HepG2 (cell line): ENCODE measurements around the gene DOK1. TPM values are rescaled to one million over a fixed set of nuclear protein-coding genes. Genes with fewer than 3 reads are reported as not detected.

Experiments used
- ETV5 ChIP-seq: IDR thresholded peaks from 2 replicates; pipeline ENCODE4 v1.6.1; 2018; ENCODE audit warnings: missing biosample characterization, missing genetic modification reagents, inconsistent platforms, borderline replicate concordance
- JUNB ChIP-seq: sonication (generic); formaldehyde crosslinking; IDR thresholded peaks from 2 replicates; pipeline ENCODE4 v1.8.0; 2022; ENCODE audit warnings: missing genetic modification reagents, mild to moderate bottlenecking, borderline replicate concordance
- MLLT10 ChIP-seq: sonication (generic); formaldehyde crosslinking; IDR thresholded peaks from 2 replicates; pipeline ENCODE4 v1.4.0; 2020; ENCODE audit warnings: missing genetic modification reagents
- NKX3-1 ChIP-seq: sonication (generic); formaldehyde crosslinking; IDR thresholded peaks from 2 replicates; pipeline ENCODE4 v1.5.0; 2020; ENCODE audit warnings: missing genetic modification reagents
- NR2F6 ChIP-seq, 2 experiments: IDR thresholded peaks; 2 replicates each; pipeline ENCODE4 v1.6.1; 2016; ENCODE audit warnings: antibody characterized with exemption in 1 of 2, mild to moderate bottlenecking in 1 of 2
- PHF8 ChIP-seq: sonication (generic); formaldehyde crosslinking; IDR thresholded peaks from 2 replicates; pipeline ENCODE4 v1.5.0; 2020; ENCODE audit warnings: missing genetic modification reagents
- REL ChIP-seq: sonication (generic); formaldehyde crosslinking; conservative IDR thresholded peaks from 2 replicates; pipeline ENCODE4 v1.8.0; 2022; ENCODE audit warnings: mild to moderate bottlenecking, missing genetic modification reagents, moderate library complexity
- RXRA ChIP-seq: sonication (generic); formaldehyde crosslinking; IDR thresholded peaks from 2 replicates; pipeline ENCODE4 v1.5.1; 2020; ENCODE audit warnings: missing genetic modification reagents
- SNAI1 ChIP-seq: sonication (generic); formaldehyde crosslinking; IDR thresholded peaks from 2 replicates; pipeline ENCODE4 v1.5.0; 2020; ENCODE audit warnings: mild to moderate bottlenecking, missing genetic modification reagents, borderline replicate concordance
- SRSF1 ChIP-seq: fragments of 200-400 bp; formaldehyde crosslinking; optimal IDR thresholded peaks from 2 replicates; pipeline ENCODE3; 2017; ENCODE audit warnings: mild to moderate bottlenecking, low read depth, low read length, moderate library complexity
- SRSF4 ChIP-seq: fragments of 200-400 bp; formaldehyde crosslinking; IDR thresholded peaks from one replicate; pipeline ENCODE4 v1.6.1; 2018; ENCODE audit warnings: mild to moderate bottlenecking, low read depth, low read length, moderate library complexity; ENCODE audit not compliant: poor library complexity, severe bottlenecking
- TOE1 ChIP-seq: sonication (generic); formaldehyde crosslinking; IDR thresholded peaks from 2 replicates; pipeline ENCODE4 v1.4.0; 2020; ENCODE audit warnings: mild to moderate bottlenecking, missing genetic modification reagents
- XBP1 ChIP-seq: sonication (generic); formaldehyde crosslinking; IDR thresholded peaks from 2 replicates; pipeline ENCODE4 v1.5.0; 2020; ENCODE audit warnings: missing genetic modification reagents
- ZFY ChIP-seq: sonication (generic); formaldehyde crosslinking; IDR thresholded peaks from 2 replicates; pipeline ENCODE4 v1.4.0; 2020; ENCODE audit warnings: missing genetic modification reagents
- ZNF207 ChIP-seq: fragments of 450-650 bp; IDR thresholded peaks from 2 replicates; pipeline ENCODE4 v1.6.1; 2016; ENCODE audit warnings: antibody characterized with exemption, borderline replicate concordance
- ZNF253 ChIP-seq: sonication (generic); formaldehyde crosslinking; IDR thresholded peaks from 2 replicates; pipeline ENCODE4 v1.8.0; 2022; ENCODE audit warnings: mild to moderate bottlenecking, missing genetic modification reagents, borderline replicate concordance
- ZSCAN22 ChIP-seq: sonication (generic); formaldehyde crosslinking; IDR thresholded peaks from 2 replicates; pipeline ENCODE4 v1.4.0; 2020; ENCODE audit warnings: mild to moderate bottlenecking, missing genetic modification reagents
- polyA plus RNA-seq, 8 experiments: library from polyadenylated mRNA; depleted of rRNA in 3 of 8; stranded (reverse) in 7 of 8; unstranded in 1 of 8; fragments of >200 nt; fragmentation: Illumina TruSeq in 4 of 8; extraction: Trizol in 4 of 8; gene quantifications; 2 replicates each; pipeline versions ENCODE4 v1.2.1 to v1.2.3, GENCODE V29; 2011 to 2016; ENCODE audit warnings: low read depth in 4 of 8, missing spikeins in 1 of 8, mixed read lengths in 1 of 8; ENCODE audit not compliant: insufficient read depth in 1 of 8
- total RNA-seq, 5 experiments: library from RNA; depleted of rRNA; stranded (reverse); fragments of >200 nt; fragmentation: Illumina TruSeq; extraction: Trizol; gene quantifications; 2 replicates each; pipeline ENCODE4 v1.2.3, GENCODE V29; 2016; ENCODE audit warnings: low read depth in 1 of 5
- TF ChIP-seq, protein P1 (sequence below): sonication (generic); formaldehyde crosslinking; IDR thresholded peaks from 2 replicates; pipeline ENCODE4 v1.5.0; 2020; ENCODE audit warnings: missing genetic modification reagents
- TF ChIP-seq, protein P2 (sequence below): sonication (generic); formaldehyde crosslinking; conservative IDR thresholded peaks from 2 replicates; pipeline ENCODE4 v1.4.0; 2020; ENCODE audit warnings: missing genetic modification reagents
- TF ChIP-seq, protein P3 (sequence below): sonication (generic); formaldehyde crosslinking; IDR thresholded peaks from 2 replicates; pipeline ENCODE4 v1.4.0; 2020; ENCODE audit warnings: missing genetic modification reagents
- TF ChIP-seq, protein P4 (sequence below): IDR thresholded peaks from 2 replicates; pipeline ENCODE4 v1.6.1; 2016; ENCODE audit warnings: low read depth, control low read depth

Gene DOK1
- total and polyA plus RNA-seq, 2 of the 13 experiments (the other 11 are each of a cell fraction or from before 2014, with no cell fraction given), result 0.53 to 0.74 TPM

DNA sequence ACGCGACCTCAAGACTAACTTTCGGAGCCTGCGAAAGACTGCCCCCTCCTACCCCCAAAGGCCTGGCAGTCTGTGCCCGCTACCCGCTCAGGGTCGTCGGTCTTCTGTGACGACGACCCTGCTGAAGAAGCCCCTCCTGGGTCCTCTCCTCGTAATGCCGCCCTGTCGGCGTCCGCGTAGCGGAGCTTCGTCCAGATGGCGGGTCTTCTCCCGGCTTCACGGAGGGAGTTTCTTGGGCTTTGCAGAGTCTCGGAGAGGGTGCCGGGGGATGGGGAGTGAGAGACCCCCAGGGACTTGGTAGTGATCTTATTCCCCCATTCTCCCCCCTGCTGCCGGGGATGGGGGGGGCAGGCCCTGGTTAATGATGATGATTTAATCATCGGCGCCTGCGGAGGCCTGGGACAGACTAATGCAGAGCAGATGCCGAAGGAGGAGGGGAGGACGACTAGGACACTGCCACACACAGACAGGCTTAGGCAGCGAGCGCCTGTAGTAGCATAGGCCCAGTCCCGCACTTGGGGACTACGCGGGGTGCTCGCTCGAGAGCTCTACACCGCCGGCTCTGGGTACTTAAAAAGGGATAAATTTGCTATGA is 46.5 kb upstream of the DOK1 start (continued):
- TF ChIP-seq ZSCAN22 (CRISPR knock-in tag) (no peak), SNAI1 (CRISPR knock-in tag) (peak; percentile 16; the same call in 1 of the 2 replicates), ZNF253 (no peak; the same call in 1 of the 2 replicates), SRSF4 (no peak), NKX3-1 (CRISPR knock-in tag) (no peak), REL (CRISPR knock-in tag) (no peak), SRSF1 (peak; percentile 54), RXRA (peak; percentile 43; the same call in 1 of the 2 replicates), NR2F6 (IDR thresholded peaks at IDR 0.05) (0 out of 2 replicates have a peak, but pooled peaks have one; percentile 5), NR2F6 (CRISPR knock-in tag; IDR thresholded peaks at IDR 0.05) (no peak), PHF8 (CRISPR knock-in tag) (no peak), TOE1 (CRISPR knock-in tag) (no peak), MLLT10 (CRISPR knock-in tag) (no peak), ZFY (CRISPR knock-in tag) (peak; percentile 59), ETV5 (CRISPR knock-in tag) (no peak), ZNF207 (no peak), XBP1 (CRISPR knock-in tag) (no peak), JUNB (CRISPR knock-in tag) (no peak)
- TF ChIP-seq, protein P1, sequence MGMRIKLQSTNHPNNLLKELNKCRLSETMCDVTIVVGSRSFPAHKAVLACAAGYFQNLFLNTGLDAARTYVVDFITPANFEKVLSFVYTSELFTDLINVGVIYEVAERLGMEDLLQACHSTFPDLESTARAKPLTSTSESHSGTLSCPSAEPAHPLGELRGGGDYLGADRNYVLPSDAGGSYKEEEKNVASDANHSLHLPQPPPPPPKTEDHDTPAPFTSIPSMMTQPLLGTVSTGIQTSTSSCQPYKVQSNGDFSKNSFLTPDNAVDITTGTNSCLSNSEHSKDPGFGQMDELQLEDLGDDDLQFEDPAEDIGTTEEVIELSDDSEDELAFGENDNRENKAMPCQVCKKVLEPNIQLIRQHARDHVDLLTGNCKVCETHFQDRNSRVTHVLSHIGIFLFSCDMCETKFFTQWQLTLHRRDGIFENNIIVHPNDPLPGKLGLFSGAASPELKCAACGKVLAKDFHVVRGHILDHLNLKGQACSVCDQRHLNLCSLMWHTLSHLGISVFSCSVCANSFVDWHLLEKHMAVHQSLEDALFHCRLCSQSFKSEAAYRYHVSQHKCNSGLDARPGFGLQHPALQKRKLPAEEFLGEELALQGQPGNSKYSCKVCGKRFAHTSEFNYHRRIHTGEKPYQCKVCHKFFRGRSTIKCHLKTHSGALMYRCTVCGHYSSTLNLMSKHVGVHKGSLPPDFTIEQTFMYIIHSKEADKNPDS (CRISPR knock-in tag), result no peak
- TF ChIP-seq, protein P2, sequence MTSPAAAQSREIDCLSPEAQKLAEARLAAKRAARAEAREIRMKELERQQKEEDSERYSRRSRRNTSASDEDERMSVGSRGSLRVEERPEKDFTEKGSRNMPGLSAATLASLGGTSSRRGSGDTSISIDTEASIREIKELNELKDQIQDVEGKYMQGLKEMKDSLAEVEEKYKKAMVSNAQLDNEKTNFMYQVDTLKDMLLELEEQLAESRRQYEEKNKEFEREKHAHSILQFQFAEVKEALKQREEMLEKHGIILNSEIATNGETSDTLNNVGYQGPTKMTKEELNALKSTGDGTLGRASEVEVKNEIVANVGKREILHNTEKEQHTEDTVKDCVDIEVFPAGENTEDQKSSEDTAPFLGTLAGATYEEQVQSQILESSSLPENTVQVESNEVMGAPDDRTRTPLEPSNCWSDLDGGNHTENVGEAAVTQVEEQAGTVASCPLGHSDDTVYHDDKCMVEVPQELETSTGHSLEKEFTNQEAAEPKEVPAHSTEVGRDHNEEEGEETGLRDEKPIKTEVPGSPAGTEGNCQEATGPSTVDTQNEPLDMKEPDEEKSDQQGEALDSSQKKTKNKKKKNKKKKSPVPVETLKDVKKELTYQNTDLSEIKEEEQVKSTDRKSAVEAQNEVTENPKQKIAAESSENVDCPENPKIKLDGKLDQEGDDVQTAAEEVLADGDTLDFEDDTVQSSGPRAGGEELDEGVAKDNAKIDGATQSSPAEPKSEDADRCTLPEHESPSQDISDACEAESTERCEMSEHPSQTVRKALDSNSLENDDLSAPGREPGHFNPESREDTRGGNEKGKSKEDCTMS (CRISPR knock-in tag), result no peak
- TF ChIP-seq, protein P3, sequence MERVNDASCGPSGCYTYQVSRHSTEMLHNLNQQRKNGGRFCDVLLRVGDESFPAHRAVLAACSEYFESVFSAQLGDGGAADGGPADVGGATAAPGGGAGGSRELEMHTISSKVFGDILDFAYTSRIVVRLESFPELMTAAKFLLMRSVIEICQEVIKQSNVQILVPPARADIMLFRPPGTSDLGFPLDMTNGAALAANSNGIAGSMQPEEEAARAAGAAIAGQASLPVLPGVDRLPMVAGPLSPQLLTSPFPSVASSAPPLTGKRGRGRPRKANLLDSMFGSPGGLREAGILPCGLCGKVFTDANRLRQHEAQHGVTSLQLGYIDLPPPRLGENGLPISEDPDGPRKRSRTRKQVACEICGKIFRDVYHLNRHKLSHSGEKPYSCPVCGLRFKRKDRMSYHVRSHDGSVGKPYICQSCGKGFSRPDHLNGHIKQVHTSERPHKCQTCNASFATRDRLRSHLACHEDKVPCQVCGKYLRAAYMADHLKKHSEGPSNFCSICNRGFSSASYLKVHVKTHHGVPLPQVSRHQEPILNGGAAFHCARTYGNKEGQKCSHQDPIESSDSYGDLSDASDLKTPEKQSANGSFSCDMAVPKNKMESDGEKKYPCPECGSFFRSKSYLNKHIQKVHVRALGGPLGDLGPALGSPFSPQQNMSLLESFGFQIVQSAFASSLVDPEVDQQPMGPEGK (CRISPR knock-in tag), result peak; percentile 48; the same call in 1 of the 2 replicates
- TF ChIP-seq, protein P4, sequence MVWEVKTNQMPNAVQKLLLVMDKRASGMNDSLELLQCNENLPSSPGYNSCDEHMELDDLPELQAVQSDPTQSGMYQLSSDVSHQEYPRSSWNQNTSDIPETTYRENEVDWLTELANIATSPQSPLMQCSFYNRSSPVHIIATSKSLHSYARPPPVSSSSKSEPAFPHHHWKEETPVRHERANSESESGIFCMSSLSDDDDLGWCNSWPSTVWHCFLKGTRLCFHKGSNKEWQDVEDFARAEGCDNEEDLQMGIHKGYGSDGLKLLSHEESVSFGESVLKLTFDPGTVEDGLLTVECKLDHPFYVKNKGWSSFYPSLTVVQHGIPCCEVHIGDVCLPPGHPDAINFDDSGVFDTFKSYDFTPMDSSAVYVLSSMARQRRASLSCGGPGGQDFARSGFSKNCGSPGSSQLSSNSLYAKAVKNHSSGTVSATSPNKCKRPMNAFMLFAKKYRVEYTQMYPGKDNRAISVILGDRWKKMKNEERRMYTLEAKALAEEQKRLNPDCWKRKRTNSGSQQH, result no peak
